ENCODE results near the gene PIK3C2A. TPM values are rescaled to one million over a fixed set of nuclear protein-coding genes. Genes with fewer than 3 reads are reported as not detected.

Gene PIK3C2A
- total and polyA plus RNA-seq, 2 of the 13 experiments (the other 11 are each of a cell fraction or from before 2014, with no cell fraction given) = 27.5 to 49.9 TPM

GRCh38 chr11:17207317-17208256 lies at the start of gene PIK3C2A (continued):
- TF ChIP-seq, protein P1, sequence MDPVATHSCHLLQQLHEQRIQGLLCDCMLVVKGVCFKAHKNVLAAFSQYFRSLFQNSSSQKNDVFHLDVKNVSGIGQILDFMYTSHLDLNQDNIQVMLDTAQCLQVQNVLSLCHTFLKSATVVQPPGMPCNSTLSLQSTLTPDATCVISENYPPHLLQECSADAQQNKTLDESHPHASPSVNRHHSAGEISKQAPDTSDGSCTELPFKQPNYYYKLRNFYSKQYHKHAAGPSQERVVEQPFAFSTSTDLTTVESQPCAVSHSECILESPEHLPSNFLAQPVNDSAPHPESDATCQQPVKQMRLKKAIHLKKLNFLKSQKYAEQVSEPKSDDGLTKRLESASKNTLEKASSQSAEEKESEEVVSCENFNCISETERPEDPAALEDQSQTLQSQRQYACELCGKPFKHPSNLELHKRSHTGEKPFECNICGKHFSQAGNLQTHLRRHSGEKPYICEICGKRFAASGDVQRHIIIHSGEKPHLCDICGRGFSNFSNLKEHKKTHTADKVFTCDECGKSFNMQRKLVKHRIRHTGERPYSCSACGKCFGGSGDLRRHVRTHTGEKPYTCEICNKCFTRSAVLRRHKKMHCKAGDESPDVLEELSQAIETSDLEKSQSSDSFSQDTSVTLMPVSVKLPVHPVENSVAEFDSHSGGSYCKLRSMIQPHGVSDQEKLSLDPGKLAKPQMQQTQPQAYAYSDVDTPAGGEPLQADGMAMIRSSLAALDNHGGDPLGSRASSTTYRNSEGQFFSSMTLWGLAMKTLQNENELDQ (CRISPR knock-in tag; IDR thresholded peaks at IDR 0.05; ENCODE audit: borderline replicate concordance) = no peak
- TF ChIP-seq SIX1 (CRISPR knock-in tag; IDR thresholded peaks at IDR 0.05; ENCODE audit: borderline replicate concordance) (no peak), ZNF598 (CRISPR knock-in tag; IDR thresholded peaks at IDR 0.05; ENCODE audit: borderline replicate concordance) (0 out of 2 replicates have a peak, but pooled peaks have one; percentile 21), CC2D1A (CRISPR knock-in tag; IDR thresholded peaks at IDR 0.05) (no peak), ZNF761 (CRISPR knock-in tag; conservative IDR thresholded peaks at IDR 0.05) (peak; percentile 65), TFAP4 (IDR thresholded peaks at IDR 0.05; ENCODE audit: borderline replicate concordance, low read depth) (peak; percentile 88), POLR2G (IDR thresholded peaks at IDR 0.05; ENCODE audit: low read depth, low read length) (peak; percentile 97), HMG20A (CRISPR knock-in tag; IDR thresholded peaks at IDR 0.05; ENCODE audit: borderline replicate concordance) (no peak; the same call in 1 of the 2 replicates), NCOA2 (CRISPR knock-in tag; IDR thresholded peaks at IDR 0.05) (no peak), HDAC6 (IDR thresholded peaks at IDR 0.05; ENCODE audit: low read depth, low read length) (no peak), NKX3-1 (CRISPR knock-in tag; IDR thresholded peaks at IDR 0.05) (no peak), CERS6 (CRISPR knock-in tag; IDR thresholded peaks at IDR 0.05) (no peak)
- TF ChIP-seq, protein P2, sequence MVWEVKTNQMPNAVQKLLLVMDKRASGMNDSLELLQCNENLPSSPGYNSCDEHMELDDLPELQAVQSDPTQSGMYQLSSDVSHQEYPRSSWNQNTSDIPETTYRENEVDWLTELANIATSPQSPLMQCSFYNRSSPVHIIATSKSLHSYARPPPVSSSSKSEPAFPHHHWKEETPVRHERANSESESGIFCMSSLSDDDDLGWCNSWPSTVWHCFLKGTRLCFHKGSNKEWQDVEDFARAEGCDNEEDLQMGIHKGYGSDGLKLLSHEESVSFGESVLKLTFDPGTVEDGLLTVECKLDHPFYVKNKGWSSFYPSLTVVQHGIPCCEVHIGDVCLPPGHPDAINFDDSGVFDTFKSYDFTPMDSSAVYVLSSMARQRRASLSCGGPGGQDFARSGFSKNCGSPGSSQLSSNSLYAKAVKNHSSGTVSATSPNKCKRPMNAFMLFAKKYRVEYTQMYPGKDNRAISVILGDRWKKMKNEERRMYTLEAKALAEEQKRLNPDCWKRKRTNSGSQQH (CRISPR knock-in tag; IDR thresholded peaks at IDR 0.05; ENCODE audit: low read depth) = no peak; the same call in 1 of the 2 replicates
- TF ChIP-seq, protein P3, sequence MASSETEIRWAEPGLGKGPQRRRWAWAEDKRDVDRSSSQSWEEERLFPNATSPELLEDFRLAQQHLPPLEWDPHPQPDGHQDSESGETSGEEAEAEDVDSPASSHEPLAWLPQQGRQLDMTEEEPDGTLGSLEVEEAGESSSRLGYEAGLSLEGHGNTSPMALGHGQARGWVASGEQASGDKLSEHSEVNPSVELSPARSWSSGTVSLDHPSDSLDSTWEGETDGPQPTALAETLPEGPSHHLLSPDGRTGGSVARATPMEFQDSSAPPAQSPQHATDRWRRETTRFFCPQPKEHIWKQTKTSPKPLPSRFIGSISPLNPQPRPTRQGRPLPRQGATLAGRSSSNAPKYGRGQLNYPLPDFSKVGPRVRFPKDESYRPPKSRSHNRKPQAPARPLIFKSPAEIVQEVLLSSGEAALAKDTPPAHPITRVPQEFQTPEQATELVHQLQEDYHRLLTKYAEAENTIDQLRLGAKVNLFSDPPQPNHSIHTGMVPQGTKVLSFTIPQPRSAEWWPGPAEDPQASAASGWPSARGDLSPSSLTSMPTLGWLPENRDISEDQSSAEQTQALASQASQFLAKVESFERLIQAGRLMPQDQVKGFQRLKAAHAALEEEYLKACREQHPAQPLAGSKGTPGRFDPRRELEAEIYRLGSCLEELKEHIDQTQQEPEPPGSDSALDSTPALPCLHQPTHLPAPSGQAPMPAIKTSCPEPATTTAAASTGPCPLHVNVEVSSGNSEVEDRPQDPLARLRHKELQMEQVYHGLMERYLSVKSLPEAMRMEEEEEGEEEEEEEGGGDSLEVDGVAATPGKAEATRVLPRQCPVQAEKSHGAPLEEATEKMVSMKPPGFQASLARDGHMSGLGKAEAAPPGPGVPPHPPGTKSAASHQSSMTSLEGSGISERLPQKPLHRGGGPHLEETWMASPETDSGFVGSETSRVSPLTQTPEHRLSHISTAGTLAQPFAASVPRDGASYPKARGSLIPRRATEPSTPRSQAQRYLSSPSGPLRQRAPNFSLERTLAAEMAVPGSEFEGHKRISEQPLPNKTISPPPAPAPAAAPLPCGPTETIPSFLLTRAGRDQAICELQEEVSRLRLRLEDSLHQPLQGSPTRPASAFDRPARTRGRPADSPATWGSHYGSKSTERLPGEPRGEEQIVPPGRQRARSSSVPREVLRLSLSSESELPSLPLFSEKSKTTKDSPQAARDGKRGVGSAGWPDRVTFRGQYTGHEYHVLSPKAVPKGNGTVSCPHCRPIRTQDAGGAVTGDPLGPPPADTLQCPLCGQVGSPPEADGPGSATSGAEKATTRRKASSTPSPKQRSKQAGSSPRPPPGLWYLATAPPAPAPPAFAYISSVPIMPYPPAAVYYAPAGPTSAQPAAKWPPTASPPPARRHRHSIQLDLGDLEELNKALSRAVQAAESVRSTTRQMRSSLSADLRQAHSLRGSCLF (CRISPR knock-in tag; IDR thresholded peaks at IDR 0.05; ENCODE audit: borderline replicate concordance) = no peak

Data from HepG2 (cell line).